IMR-90 (cell line): ENCODE results near the gene ARMH3. TPM values are rescaled to one million over a fixed set of nuclear protein-coding genes. Genes with fewer than 3 reads are reported as not detected.

Experiments used
- ATAC-seq: fragments of 200-7000 bp; cut with Tn5 transposase; 2 replicates; pipeline ENCODE4 v1.9.1; 2020; ENCODE audit warnings: low read depth, mild to moderate bottlenecking, moderate library complexity
- BruUV-seq: library from RNA; stranded (reverse); fragments of 400-500 nt; replicated peaks from 2 replicates; lab custom pipeline; 2021; lab: Mats Ljungman, UMichigan
- CTCF ChIA-PET: fragments of 300-600 bp; formaldehyde crosslinking; extraction: SDS; loops from one replicate; lab custom pipeline; 2021; ENCODE audit warnings: antibody characterized with exemption; lab: Yijun Ruan, JAX
- POLR2A ChIA-PET: fragments of 300-600 bp; sonication (Branson Sonifier 250); formaldehyde crosslinking; loops from one replicate; lab custom pipeline; 2022; ENCODE audit warnings: antibody characterized with exemption; ENCODE audit not compliant: unreplicated experiment; lab: Charles Lee
- DNase-seq: peaks from one replicate; pipeline ENCODE4 v3.0.0; 2013
- H2AFZ ChIP-seq: replicated peaks from 2 replicates; pipeline ENCODE3; 2013; ENCODE audit warnings: low read length, mild to moderate bottlenecking; ENCODE audit not compliant: poor library complexity
- H2AK5ac ChIP-seq: 2 replicates; pipeline ENCODE4 v1.6.1; 2013; ENCODE audit warnings: low read depth, low read length, inconsistent platforms
- H2AK9ac ChIP-seq: replicated peaks from 2 replicates; pipeline ENCODE3; 2013; ENCODE audit warnings: mild to moderate bottlenecking, low read depth, low read length, moderate library complexity; ENCODE audit not compliant: poor library complexity
- H2BK120ac ChIP-seq: 2 replicates; pipeline ENCODE4 v1.6.1; 2013; ENCODE audit warnings: low read depth, low read length, inconsistent platforms
- H2BK15ac ChIP-seq: 3 replicates; pipeline ENCODE4 v1.6.1; 2013; ENCODE audit warnings: low read depth, low read length, inconsistent platforms
- H2BK20ac ChIP-seq: 2 replicates; pipeline ENCODE4 v1.6.1; 2013; ENCODE audit warnings: low read depth, mild to moderate bottlenecking, inconsistent platforms, low read length, moderate library complexity
- H2BK5ac ChIP-seq: 2 replicates; pipeline ENCODE4 v1.6.1; 2013; ENCODE audit warnings: mild to moderate bottlenecking, low read depth, low read length, inconsistent platforms; ENCODE audit not compliant: poor library complexity, severe bottlenecking
- H3K14ac ChIP-seq: replicated peaks from 2 replicates; pipeline ENCODE4 v1.6.1; 2013; ENCODE audit warnings: low read depth, low read length, inconsistent platforms
- H3K18ac ChIP-seq: 2 replicates; pipeline ENCODE4 v1.6.1; 2013; ENCODE audit warnings: low read depth, low read length, control low read depth
- H3K23ac ChIP-seq: 2 replicates; pipeline ENCODE4 v1.6.1; 2013; ENCODE audit warnings: low read depth, low read length, inconsistent platforms
- H3K27ac ChIP-seq: 2 replicates; pipeline ENCODE4 v1.5.1; 2013; ENCODE audit warnings: mild to moderate bottlenecking, control low read depth, low read length; ENCODE audit not compliant: insufficient read depth
- H3K27me3 ChIP-seq: 2 replicates; pipeline ENCODE4 v1.6.1; 2013; ENCODE audit warnings: low read length; ENCODE audit not compliant: control insufficient read depth, insufficient read depth
- H3K36me3 ChIP-seq: 2 replicates; pipeline ENCODE4 v1.6.1; 2013; ENCODE audit warnings: low read length, mixed read lengths; ENCODE audit not compliant: control insufficient read depth, insufficient read depth
- H3K4ac ChIP-seq: 2 replicates; pipeline ENCODE4 v1.6.1; 2013; ENCODE audit warnings: low read depth, low read length, inconsistent platforms
- H3K4me1 ChIP-seq: 2 replicates; pipeline ENCODE4 v1.6.1; 2013; ENCODE audit warnings: low read length, mixed read lengths; ENCODE audit not compliant: control insufficient read depth, insufficient read depth
- H3K4me2 ChIP-seq: 2 replicates; pipeline ENCODE4 v1.6.1; 2013; ENCODE audit warnings: low read depth, mild to moderate bottlenecking, control low read depth, low read length, moderate library complexity
- H3K4me3 ChIP-seq: 2 replicates; pipeline ENCODE4 v1.5.1; 2013; ENCODE audit warnings: low read depth, mild to moderate bottlenecking, control low read depth, low read length, moderate library complexity; ENCODE audit not compliant: insufficient read depth
- H3K56ac ChIP-seq: 2 replicates; pipeline ENCODE4 v1.6.1; 2013; ENCODE audit warnings: low read length, inconsistent platforms; ENCODE audit not compliant: insufficient read depth; ENCODE audit errors: extremely low read depth
- H3K79me1 ChIP-seq, 2 experiments: 2 replicates each; pipeline ENCODE4 v1.6.1; 2013; ENCODE audit warnings: low read length in 2 of 2, inconsistent platforms in 1 of 2, low read depth in 1 of 2
- H3K9ac ChIP-seq: 2 replicates; pipeline ENCODE4 v1.6.1; 2013; ENCODE audit warnings: low read depth, low read length, control low read depth
- H3K9me1 ChIP-seq: 2 replicates; pipeline ENCODE4 v1.6.1; 2013; ENCODE audit warnings: low read length, inconsistent platforms; ENCODE audit not compliant: insufficient read depth
- H3K9me3 ChIP-seq: 2 replicates; pipeline ENCODE4 v1.6.1; 2013; ENCODE audit warnings: low read length; ENCODE audit not compliant: control insufficient read depth, insufficient read depth
- H4K20me1 ChIP-seq: 2 replicates; pipeline ENCODE4 v1.6.1; 2013; ENCODE audit warnings: low read length, inconsistent platforms; ENCODE audit not compliant: insufficient read depth
- H4K5ac ChIP-seq: 2 replicates; pipeline ENCODE4 v1.6.1; 2013; ENCODE audit warnings: mild to moderate bottlenecking, low read depth, low read length, control low read depth
- H4K8ac ChIP-seq, 2 experiments: 2 replicates each; pipeline ENCODE4 v1.6.1; 2013; ENCODE audit warnings: low read depth in 2 of 2, low read length in 2 of 2, control low read depth in 1 of 2, inconsistent platforms in 1 of 2
- H4K91ac ChIP-seq: 2 replicates; pipeline ENCODE4 v1.6.1; 2013; ENCODE audit warnings: low read depth, low read length, inconsistent platforms; ENCODE audit not compliant: insufficient read depth
- BHLHE40 ChIP-seq: fragments of 150-350 bp; IDR thresholded peaks from 2 replicates; pipeline ENCODE4 v1.6.1; 2016; ENCODE audit warnings: mild to moderate bottlenecking, low read depth, low read length
- CEBPB ChIP-seq: IDR thresholded peaks from 2 replicates; pipeline ENCODE4 v1.6.1; 2012; ENCODE audit warnings: low read depth, low read length, improper control_type of control experiment
- CTCF ChIP-seq: conservative IDR thresholded peaks from 2 replicates; pipeline ENCODE4 v1.5.1; 2012; ENCODE audit warnings: mild to moderate bottlenecking, low read depth, low read length, improper control_type of control experiment
- ELK1 ChIP-seq: fragments of 150-350 bp; IDR thresholded peaks from 2 replicates; pipeline ENCODE4 v1.6.1; 2016; ENCODE audit warnings: low read depth, mild to moderate bottlenecking, low read length, moderate library complexity, borderline replicate concordance
- FOS ChIP-seq: fragments of 150-350 bp; IDR thresholded peaks from 2 replicates; pipeline ENCODE4 v1.6.1; 2016; ENCODE audit warnings: low read depth, low read length
- MAFK ChIP-seq: IDR thresholded peaks from 2 replicates; pipeline ENCODE4 v1.6.1; 2012; ENCODE audit warnings: low read depth, low read length, improper control_type of control experiment
- MXI1 ChIP-seq: IDR thresholded peaks from 2 replicates; pipeline ENCODE4 v1.6.1; 2012; ENCODE audit warnings: low read depth, mild to moderate bottlenecking, low read length, moderate library complexity, borderline replicate concordance
- POLR2A ChIP-seq: IDR thresholded peaks from 2 replicates; pipeline ENCODE4 v1.6.1; 2012; ENCODE audit warnings: mild to moderate bottlenecking, low read depth, low read length
- RAD21 ChIP-seq: IDR thresholded peaks from 2 replicates; pipeline ENCODE4 v1.6.1; 2012; ENCODE audit warnings: low read length, improper control_type of control experiment
- RFX5 ChIP-seq: IDR thresholded peaks from 2 replicates; pipeline ENCODE4 v1.8.0; 2012; ENCODE audit warnings: low read depth, mild to moderate bottlenecking, low read length, moderate library complexity
- USF2 ChIP-seq: fragments of 150-350 bp; IDR thresholded peaks from 2 replicates; pipeline ENCODE4 v1.6.1; 2017; ENCODE audit warnings: mild to moderate bottlenecking, antibody characterized with exemption, low read length, low read depth
- dilution Hi-C: fragments of 300-500 bp; cut with HindIII; formaldehyde crosslinking; loops from one replicate; pipeline ENCODE4 v1.14.3; 2018; ENCODE audit warnings: low sequenced_read_pairs; ENCODE audit not compliant: unreplicated experiment
- in situ Hi-C: fragments of 300-500 bp; cut with MboI; formaldehyde crosslinking; loops from 3 replicates; pipeline ENCODE4 v1.14.3; 2019; ENCODE audit warnings: low sequenced_read_pairs, inconsistent platforms, mixed read lengths
- intact Hi-C: fragments of 100-400 bp; cut with micrococcal nuclease; formaldehyde crosslinking; loops from 2 replicates; pipeline ENCODE4 v1.10.0; 2022
- polyA plus RNA-seq, 3 experiments: library from polyadenylated mRNA; depleted of rRNA; stranded (reverse); fragments of >200 nt; gene quantifications; 2 replicates each; pipeline ENCODE4 v1.2.3, GENCODE V29; 2012; ENCODE audit warnings: low replicate concordance in 1 of 3
- total RNA-seq: library from RNA; depleted of rRNA; stranded (reverse); fragments of >200 nt; gene quantifications from 2 replicates; pipeline ENCODE4 v1.2.3, GENCODE V29; 2012

The ARMH3 gene
- total and polyA plus RNA-seq, 2 of the 4 experiments (the other 2 are of a cell fraction) = 12.1 to 13.1 TPM

- TF ChIP-seq USF2 = no peak
Measured at GRCh38 chr10:101843032-101844021, 212.6 kb downstream of the ARMH3 start, which contains the start of gene KCNIP2 (continued).

- CTCF ChIA-PET = interaction anchor here (0.6 to 4.4 kb wide), 11 partner anchors 7 to 181 kb away, joined by 3 to 60 read pairs (median 6); no protein-coding TSS in a partner anchor
- no peak overlapping the region for H2BK20ac ChIP-seq
- no peaks in the 10 kb centered on the region for H3K27me3 ChIP-seq
- peaks cover 0 to 9% of the 10 kb centered on the region in 2 experiments; a peak in 1 of 4 replicates for H3K79me1 ChIP-seq
- H3K4me1 ChIP-seq = peaks cover 5% of the 10 kb centered on the region; the same call in 1 of the 2 replicates
- H2BK5ac ChIP-seq = no peak overlapping the region
- no peak overlapping the region for H3K27ac ChIP-seq
- no peak overlapping the region for H3K4me3 ChIP-seq
- no peak overlapping the region for H4K91ac ChIP-seq
- H3K9ac ChIP-seq = no peak overlapping the region
- no peak overlapping the region for H2AK9ac ChIP-seq
- dilution Hi-C loops = no loop called here
- H3K14ac ChIP-seq = no peak overlapping the region
- H2BK120ac ChIP-seq = no peak overlapping the region
- peaks cover 38% of the 10 kb centered on the region for H4K20me1 ChIP-seq
- intact Hi-C loops = no loop called here
- in situ Hi-C loops = loop anchor here (5.0 kb wide), 1 partner anchor 170 kb away; no protein-coding TSS in a partner anchor
- no peak for DNase-seq
- no peak overlapping the region for H3K4ac ChIP-seq
- no peak overlapping the region for H2AK5ac ChIP-seq
- no peak for ATAC-seq
- no peak overlapping the region for H3K56ac ChIP-seq
- no peak overlapping the region for H3K4me2 ChIP-seq
- peaks cover 9% of the 10 kb centered on the region for H3K9me1 ChIP-seq
- no peak overlapping the region for H4K5ac ChIP-seq
- no peak overlapping the region for H2BK15ac ChIP-seq
- no peak overlapping the region for H2AFZ ChIP-seq
- H3K36me3 ChIP-seq = peaks cover 2% of the 10 kb centered on the region; the same call in 1 of the 2 replicates
- H4K8ac ChIP-seq = no peak overlapping the region
- POLR2A ChIA-PET = no interaction called here
- H3K18ac ChIP-seq = no peak overlapping the region
- BruUV-seq = no TSS peak
- no peaks in the 10 kb centered on the region for H3K9me3 ChIP-seq
- no peak overlapping the region for H3K23ac ChIP-seq
- TF ChIP-seq FOS = no peak
- TF ChIP-seq MAFK = no peak
- TF ChIP-seq RFX5 = no peak
- TF ChIP-seq RAD21 = no peak
- no peak for TF ChIP-seq BHLHE40
- TF ChIP-seq CEBPB = no peak
- no peak for TF ChIP-seq CTCF
- no peak for TF ChIP-seq ELK1
- TF ChIP-seq MXI1 = no peak
- TF ChIP-seq POLR2A = no peak
Measured at GRCh38 chr10:101841826-101842225, 214.1 kb downstream of the ARMH3 start.
